ENCODE measurements around the gene COX19.
"Not testable (repeated sequence)": the region's sequence is repeated elsewhere in the genome, so short reads cannot be mapped to it uniquely, and the experiment has no call there.

Gene COX19

DNA sequence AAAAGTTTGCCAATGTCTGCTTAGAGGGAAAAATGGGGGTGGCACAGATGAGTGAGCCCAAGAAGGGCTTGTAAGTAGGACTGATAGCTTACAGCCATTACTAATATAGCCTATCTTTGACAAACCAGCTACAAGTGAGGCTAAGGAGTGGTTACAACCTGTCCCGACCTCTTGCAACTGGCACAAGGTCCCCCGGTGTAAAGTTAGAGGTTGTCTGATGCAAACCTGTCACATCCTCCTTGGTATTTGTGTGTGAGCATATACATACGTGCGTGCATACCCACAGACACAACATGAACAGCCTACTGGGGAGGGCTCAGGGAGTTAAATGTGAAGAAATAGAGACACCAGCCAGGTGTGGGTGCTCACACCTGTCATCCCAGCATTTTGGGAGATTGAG, 35.5 kb downstream of the COX19 start:
- no peak for DNase-seq

DNA sequence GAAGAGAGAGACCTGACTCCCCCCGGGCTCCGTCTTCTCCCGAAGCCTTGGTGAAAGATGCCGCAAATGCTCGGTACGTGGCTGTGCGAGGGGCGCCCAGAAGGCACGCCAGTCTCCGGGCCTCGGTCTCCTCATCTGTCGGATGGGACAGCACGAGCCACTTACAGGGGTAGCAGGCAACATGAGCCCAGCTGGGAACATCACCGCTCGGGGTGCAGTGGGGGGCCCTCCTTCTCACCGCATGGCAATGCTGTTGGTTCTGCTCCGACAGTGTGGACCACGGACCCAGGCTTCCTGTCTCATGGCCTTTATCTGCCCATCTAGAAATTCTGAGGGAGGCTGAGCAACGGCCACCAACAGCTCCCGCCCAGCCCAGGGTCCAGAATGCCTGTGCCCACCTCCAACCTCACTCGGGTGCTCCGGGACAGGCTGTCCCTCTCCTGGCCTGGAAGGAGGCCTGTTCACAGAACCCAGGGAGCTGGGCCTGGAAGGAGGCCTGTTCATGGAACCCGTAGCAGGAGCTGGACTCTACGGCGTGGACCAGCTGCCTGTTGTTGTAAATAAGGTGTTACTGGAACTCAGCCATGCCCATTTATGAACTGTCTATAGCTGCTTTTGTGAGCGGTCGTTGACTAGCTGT, 36.7 kb downstream of the COX19 start:
- no peak for DNase-seq

DNA sequence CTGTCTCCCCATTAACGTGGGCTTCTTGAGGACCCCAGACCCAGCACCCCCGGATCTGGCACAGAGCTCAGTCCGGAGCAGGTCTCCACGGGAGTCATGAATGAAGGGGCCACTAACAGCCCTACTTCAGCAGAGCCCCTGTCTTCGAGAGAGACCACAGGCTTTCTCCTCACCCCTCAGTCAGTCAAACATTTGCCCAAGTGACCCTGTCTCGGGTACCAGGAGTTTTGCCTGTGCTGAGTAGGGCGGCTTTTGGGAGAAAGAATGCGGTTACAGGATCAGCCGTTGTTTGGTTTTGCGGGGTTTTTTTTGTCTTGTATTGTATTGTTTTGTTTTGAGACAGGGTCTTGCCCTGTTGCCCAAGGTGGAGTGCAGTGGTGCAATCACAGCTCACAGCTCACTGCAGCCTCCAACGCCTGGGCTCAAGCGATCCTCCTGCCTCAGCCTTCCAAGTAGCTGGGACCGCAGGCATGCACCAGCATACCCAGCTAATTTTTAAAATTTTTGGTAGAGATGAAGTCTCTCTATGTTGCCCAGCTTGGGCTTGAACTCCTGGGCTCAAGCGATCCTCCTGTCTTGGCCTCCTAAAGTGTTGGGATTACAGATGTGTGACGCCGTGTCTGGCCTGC, 37.4 kb downstream of the COX19 start:
- DNase-seq = no peak

DNA sequence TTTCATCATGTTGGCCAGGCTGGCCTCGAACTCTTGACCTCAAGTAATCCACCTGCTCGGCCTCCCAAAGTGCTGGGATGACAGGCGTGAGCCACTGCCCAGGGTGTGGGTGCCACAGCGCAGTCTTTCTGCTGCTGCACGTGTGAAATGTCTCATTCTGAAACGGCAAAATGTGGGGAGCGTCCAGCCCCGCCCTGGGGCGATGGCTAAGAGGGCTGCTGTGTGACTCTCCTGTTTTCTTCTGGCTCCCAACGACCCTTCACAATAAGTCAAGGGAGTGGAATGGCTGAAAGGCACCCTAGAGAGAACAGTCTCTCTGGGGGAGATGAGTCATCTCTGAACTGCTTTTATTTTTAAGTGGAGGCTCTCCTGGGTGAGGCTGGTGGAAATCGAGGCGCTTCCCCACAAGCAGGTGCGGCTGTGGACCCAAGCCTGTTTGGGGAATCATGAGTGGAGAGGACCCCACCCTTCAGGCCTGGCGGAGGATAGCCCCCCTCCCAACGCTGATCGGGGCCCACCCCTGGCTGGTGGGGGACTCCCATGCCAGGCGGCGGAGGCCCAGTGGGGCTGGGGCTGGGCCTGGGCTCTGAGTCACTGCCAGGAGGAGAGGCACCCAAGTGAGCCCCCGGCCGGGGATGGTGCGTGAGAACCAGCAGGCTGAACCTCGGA, 38.8 kb downstream of the COX19 start:
- DNase-seq = no peak

DNA sequence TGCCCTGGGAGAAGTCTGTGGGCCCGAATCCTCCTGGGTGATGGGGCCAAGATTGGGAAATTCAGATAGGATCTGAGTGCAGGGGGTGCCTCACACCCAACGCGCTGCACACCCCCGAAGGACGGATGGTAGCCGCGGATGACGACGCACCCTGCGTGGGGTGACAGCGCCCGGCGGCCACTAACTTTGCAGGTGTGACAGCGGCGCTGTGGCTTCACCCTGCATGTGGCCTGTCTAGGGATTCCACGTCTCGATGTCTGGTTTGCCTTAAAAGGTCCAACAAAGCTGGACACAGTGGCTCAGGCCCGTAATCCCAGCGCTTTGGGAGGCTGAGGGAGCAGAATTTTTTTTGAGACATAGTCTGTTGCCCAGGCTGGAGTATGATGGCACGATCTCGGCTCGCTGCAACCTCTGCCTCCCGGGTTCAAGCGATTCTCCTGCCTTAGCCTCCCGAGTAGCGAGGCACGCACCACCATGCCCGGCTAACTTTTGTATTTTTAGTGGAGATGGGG, 39.4 kb downstream of the COX19 start:
- no peak for DNase-seq

DNA sequence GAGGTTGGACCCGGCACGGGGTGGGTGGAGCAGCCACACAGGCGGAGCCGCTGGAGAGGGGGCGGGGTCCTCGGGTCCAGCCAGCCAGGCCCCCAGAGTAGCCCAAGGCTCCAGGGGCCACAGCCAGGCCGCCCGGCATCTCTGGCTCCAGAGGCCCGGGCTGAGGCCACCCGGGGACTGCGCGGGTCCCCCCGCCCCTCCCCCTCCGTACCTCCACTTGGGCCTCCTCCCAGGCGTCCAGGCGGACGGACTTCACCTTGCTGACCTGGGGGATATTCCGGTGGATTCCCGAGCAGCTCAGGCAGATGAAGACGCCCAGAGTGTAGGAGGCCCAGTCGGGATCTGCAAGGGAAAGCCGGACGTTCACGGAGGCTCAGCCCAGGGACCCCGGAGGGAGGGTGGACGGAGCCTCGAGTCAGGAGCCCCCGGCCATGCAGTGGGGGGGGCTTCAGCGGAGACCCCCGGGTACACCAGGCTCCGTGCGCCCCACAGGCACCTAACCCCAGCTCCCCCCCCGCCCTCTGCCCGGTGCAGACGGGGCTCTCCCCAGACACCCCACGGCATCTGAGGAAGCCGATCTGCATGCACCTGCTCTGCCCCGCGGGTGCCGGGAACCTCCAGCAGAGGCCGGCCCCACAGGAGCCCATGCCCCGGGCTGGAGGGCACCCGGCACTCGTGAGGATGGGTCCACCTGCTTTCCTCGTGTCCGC, 40.0 kb downstream of the COX19 start:
- DNase-seq = no peak

DNA sequence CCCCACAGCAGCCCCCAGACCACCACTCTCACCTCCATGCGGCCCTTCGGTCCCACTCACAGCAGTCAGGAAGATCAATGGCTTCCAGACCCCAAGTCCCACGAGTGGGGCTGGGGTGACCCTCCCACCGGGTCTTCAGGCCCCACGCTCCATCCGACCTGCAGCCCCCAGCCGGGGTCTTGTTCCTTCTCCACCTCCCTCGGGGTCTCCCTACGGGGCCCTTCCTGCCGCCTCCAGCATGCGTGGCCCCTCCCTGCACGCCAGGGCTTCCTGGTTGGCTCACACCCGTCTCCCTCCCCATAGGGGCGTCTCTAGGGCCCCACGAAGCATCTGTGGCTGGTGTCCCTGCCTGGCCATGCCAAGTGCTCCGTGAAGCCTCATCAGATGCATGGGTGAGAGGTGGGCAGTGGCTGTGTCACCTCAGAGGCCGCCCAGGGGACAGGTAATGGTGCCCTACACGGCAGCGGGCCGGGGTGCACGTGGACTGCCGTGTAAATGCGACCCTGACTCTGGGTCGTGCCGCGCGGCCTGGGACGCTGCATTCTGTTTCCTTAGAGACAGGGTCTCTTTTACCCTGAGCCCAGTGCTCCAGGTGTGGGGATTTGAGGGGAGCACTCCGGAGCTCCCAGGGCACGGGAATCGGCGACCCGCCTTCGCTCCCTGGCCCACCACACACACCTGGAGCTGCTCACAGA, 40.7 kb downstream of the COX19 start:
- no peak for DNase-seq

DNA sequence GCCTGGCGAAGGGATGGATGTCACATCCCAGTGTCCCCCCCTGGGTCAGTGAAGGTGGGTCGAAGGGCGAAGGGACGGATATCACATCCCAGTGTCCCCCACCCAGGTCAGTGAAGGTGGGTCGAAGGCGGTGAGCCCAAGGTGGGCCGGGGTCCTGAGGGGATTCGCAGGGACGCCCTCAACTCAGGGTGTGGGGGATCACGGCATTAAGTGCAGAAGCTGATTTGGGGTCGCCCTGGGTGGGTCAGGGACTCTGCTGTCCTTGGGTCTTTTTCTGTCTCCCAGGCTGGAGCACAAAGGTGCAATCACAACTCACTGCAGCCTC, 42.7 kb downstream of the COX19 start:
- no peak for DNase-seq

DNA sequence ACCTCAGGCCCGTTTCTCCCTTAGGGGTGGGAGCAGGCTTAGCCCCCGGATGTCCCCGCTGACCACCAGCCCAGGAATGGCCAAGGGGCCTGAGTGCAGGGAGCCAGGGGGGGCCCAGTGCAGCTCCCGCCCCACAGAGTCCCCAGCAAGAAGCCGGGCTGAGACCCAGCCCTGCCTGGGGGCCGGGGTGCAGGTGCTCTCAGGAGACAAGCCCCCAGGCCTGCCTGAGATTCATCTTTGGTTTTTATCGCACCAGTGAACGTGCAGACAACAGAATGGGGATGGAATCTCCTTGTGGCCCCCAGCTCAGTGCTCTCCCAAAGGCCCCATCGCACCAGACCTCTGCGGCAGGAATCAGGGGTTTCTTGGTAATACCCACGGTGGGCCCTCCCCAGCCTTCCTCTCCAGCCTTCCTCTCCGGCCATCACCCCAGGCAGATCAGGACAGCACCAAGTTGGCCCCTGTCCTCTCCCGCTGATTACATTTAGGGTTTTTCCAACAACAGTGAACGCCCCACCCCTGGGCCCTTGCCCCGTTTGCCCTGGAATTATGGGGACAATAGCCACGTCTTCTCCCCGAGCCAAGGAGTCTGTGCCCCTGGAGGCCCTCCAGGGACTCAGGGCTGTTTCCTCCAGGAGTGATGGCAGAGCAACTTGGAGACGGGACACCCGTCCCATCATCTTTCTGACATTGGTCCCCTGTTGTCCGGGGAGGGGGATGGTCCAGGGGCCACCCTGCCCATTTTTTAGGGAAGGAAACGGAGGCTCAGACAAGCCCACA, 43.3 kb downstream of the COX19 start:
- no peak for DNase-seq

DNA sequence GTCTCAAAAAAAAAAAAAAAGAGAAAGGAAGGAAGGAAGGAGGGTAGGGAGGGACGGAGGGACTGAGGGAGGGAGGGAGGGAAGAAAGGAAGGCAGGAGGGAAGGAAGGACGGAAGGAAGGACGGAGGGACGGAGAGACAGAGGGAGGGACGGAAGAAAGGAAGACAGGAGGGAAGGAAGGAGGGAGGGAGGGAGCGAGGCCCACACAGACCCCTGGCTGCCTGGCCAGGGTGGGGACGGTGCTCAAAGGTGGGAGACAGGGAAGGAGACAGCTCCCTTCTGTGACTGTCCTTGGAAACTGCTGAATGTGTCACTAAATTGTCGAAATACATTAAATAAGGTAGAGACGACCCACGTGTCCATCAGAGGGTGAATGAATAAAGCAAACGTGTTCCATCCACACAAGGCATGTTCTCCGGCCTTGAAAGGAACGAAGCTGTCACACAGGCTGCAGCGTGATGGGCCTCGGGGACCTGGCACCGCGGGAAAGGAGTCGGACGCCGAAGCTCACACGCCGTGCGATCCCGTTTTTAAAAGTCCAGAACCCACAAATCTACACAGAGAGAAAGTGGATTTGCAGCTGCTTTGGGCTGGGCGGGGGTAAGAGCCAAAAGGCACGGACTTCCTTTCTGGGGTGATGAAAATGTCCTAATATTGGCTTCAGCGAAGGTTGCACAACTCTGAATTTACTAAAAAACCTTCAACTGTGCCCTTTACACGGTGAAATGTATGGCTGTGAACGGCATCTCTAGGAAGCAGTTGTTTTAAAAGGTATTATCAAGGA, 44.2 kb downstream of the COX19 start:
- DNase-seq = no peak

DNA sequence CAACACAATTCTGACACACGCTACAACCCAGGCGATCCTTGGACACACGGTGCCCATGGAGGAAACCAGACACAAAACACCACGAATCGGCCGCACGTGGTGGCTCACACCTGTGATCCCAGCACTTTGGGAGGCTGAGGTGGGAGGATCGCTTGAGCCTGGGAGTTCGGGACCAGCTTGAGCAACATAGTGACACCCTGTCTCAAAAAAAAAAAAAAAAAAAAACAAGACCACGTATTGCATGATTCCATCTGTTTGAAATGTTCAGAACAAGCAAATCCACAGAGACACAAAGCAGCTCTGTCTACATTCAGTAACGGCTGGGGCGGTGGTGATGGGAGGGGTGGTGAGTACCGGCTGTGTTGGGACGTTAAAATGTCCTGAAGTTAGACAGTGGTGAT, 46.0 kb downstream of the COX19 start:
- DNase-seq = no peak

DNA sequence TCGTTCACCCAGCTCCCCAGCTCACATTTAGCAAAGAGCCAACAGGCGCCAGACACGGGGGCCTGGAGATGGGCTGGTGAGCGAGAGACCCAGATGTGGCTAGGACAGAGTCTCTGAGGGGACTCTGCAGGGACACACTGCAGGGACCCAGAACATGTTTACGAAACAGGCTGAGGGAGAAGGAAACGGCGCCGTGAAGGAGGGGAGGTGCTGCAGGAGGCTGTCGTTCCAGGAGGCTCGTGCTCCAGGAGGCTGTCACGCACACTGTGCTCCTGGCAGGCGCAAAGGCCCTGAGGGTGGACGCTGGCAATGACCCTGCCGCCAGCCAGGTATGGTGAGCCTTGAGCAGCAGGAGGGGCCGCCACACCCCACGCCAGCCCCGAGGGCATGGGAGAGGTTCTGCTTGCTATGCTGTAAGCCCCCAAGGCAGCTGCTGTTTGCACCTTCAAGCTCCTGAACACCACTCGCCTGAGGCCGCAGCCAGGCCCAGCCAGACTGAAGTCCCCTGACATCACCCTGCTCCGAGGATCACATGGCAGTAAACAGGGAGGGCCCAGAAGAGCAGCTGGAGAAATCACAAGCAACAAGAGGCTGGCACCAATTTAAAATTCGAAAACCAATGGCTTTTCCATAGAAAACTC, 48.2 kb downstream of the COX19 start:
- DNase-seq = no peak

DNA sequence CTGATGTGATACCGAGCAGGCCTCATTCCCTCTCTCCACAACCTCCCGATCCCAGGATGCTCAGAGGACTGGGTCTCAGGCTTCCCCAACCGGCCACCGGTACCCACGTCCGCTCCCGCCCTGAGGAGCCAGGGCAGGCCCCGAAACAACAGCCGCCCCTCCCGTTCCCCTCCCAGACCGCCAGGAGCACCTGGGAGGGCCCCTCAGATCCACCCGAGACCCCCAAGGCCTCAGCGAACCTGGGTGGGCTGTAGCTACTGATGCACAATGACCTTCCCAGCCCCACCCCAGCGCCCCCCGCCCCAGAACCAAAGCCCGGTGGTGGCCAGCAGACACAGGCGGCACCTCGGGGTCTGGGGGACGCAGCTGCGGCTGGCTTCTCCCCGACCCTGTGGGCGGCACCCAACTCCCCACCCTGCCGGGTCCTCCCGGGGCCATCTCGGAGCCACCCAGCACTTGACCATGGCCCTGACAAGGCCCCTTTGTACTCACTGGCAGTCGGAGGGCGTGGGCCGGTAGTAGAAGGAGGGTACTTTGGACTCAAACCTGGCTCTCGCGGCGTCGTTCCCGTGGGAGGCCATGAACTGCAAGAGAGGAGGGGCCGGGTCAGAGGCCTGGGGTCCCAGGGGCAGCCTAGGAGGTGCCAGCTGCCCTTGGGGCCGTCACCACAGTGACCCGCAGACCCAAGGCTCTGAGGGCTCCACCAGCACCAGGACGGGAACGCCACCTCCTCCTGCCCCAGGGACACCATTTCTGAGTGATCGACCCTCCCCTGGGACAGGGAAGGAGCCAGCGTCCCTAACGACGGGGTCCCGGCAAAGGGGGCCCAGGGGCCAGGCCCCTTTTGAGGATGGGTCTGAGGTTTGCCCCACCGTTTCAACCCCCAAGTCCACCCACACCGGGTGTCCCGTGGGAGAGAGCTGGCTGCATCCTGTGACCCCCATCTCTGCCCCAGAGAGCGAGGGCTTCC, 49.0 kb downstream of the COX19 start:
- no peak for DNase-seq

DNA sequence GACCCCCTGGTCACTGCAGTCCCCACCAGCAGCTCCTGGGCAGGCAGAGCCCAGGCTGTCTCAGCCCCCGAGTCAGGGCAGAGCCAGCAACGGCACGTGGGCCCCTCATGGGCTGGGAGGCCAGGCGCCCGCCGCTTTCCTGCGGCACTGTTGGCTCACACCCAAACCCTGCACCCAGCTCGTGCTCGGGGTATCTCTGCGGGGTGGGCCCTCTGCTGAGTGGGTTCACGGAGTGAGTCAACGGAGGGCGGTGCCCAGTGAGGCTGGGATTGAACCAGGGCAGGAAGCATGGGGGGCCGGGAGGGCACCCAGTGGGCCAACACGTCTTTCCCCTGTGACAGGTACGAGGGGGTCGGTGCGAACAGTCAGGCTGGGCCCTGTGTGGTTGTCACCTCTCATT, 49.7 kb downstream of the COX19 start:
- no peak for DNase-seq

DNA sequence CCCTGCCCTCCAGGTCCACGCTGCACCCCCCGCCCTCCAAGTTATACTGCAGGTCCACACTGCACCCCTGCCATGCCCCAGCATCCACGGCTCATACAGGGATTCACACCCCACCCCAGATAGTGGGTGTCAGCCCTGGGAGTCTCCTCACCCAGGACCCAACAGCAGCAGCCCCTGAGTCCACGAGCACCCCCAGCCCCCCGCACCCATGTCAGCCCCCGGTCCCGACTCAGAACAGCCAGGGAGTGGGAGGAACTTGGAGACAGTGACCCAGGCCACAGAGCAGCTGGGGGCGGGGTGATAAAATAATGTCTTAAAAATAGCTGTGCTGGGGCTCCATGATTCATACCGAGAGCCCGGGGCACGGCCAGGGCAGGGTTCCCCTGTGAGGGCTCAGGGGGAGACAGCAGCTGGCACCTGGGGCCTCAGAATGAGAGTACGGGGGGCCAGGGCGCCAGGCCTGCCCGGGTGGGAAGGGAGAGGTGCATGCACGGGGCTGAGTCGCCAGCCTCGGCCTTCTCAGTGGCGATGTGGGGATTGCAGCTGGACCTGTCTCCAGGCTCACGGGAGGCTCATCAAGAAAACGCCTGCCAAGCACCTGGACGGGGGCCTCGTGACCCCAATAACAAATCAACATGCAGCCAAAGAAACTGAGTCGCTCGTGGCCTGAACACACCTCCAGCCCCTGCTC, 50.7 kb downstream of the COX19 start:
- no peak for DNase-seq

DNA sequence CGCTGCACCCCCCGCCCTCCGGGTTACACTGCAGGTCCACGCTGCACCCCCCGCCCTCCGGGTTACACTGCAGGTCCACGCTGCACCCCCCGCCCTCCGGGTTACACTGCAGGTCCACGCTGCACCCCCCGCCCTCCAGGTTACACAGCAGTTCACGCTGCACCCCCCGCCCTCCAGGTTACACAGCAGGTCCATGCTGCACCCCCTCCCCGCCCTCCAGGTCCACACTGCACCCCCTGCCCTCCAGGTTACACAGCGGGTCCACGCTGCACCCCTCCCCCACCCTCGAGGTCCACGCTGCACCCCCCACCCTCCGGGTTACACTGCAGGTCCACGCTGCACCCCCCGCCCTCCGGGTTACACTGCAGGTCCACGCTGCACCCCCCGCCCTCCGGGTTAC, 51.3 kb downstream of the COX19 start:
- not testable (repeated sequence) for DNase-seq

DNA sequence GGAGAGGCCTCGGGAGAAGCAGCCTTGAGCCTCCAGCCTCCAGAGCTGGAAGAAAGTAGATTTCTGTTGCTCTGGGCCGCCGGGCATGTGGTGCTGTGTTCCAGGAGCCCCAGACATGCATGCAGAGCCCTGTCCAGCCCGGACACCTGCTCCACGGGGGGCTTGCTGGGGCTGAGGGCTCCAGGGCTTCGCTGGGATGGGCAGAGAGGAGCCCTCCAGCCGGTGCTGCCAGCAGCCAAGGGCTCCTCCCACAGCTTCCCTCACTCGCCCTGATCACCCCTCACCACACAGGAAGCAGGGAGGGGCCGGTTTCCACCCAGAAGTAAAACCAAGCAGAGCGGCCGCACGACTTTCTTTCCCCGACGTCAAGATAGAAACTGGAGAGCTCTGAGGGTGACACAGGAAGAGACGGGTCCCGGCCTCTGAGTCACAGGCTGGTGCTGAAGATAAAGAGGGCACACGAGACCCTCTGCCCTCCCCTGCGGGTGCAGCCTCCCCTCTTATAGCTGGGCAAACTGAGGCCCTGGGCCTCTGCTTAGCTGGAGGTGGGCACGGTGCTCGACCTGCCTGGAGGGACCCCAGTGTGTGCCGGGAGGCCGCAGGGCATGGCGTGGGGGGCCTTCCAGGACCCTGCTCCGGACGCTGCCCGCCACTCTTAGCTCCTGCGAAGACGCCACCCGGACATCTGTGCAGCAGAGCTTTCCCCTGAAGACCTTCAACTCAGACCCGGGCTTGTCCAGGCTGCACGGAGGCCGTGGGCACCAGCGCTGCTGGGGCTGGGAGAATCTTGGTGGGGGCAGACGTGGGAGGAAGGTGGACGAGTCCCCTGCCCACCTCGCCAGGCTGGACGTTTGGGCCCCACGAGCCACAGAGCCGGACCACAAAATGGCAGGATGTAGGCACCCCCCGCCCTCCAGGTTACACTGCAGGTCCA, 52.0 kb downstream of the COX19 start:
- no peak for DNase-seq
